Activated CD4-positive, alpha-beta T cell treated with anti-CD3 and anti-CD28 coated beads, Interleukin-2, amount 10 ng/mL, durations not matched to agents 7 days and 5 days (primary cell): ENCODE data around the gene RAD23A. TPM values are rescaled to one million over a fixed set of nuclear protein-coding genes. Genes with fewer than 3 reads are reported as not detected.
"Not testable (repeated sequence)": the region's sequence is repeated elsewhere in the genome, so short reads cannot be mapped to it uniquely, and the experiment has no call there.

Source experiments
- CTCF ChIA-PET: fragments of 350-600 bp; sonication (Branson Sonifier 250); formaldehyde crosslinking; loops from one replicate; lab custom pipeline; 2021; ENCODE audit warnings: antibody characterized with exemption; lab: Charles Lee
- POLR2A ChIA-PET: fragments of 350-600 bp; sonication (Branson Sonifier 250); formaldehyde crosslinking; loops from one replicate; lab custom pipeline; 2021; ENCODE audit warnings: antibody characterized with exemption; lab: Charles Lee
- DNase-seq: peaks from one replicate; pipeline ENCODE4 v3.0.0-alpha.2; 2020
- H3K27ac Mint-ChIP-seq: one replicate; pipeline ENCODE4 v1.8.0; 2021; ENCODE audit warnings: mild to moderate bottlenecking, moderate library complexity, mixed read lengths
- H3K27me3 Mint-ChIP-seq: one replicate; pipeline ENCODE4 v1.8.0; 2021; ENCODE audit warnings: mixed read lengths
- H3K36me3 Mint-ChIP-seq: one replicate; pipeline ENCODE4 v1.8.0; 2021; ENCODE audit warnings: low read depth, mixed read lengths
- H3K4me1 Mint-ChIP-seq: one replicate; pipeline ENCODE4 v1.8.0; 2021; ENCODE audit warnings: mixed read lengths
- H3K4me3 Mint-ChIP-seq: one replicate; pipeline ENCODE4 v1.8.0; 2021; ENCODE audit warnings: mild to moderate bottlenecking, moderate library complexity, mixed read lengths
- H3K9me3 Mint-ChIP-seq: one replicate; pipeline ENCODE4 v1.8.0; 2021; ENCODE audit warnings: mixed read lengths
- total RNA-seq, 2 experiments: library from RNA; stranded (reverse); gene quantifications; one replicate each; pipeline ENCODE4 v1.2.3, GENCODE V29; 2021

The RAD23A gene
- total RNA-seq: 100 to 1,000 TPM; 120 to 131 TPM

- ChIA-PET CTCF (interaction anchor here (7.2 kb wide), 1 partner anchor 20 kb away, joined by 31 read pairs; no protein-coding TSS in a partner anchor), POLR2A (no interaction called here)
- peak; percentile 98 for DNase-seq
- Mint-ChIP-seq H3K9me3 (no peaks in the 10 kb centered on the region), H3K27ac (peak within 1 kb of the TSS; percentile 96), H3K4me1 (peaks cover 60% of the 10 kb centered on the region), H3K4me3 (peak within 1 kb of the TSS; percentile 95), H3K27me3 (no peaks in the 10 kb centered on the region), H3K36me3 (peaks cover 62% of the 10 kb centered on the region)
Observed at GRCh38 chr19:12945479-12946091, at the start of gene RAD23A. Gene RAD23A (plus strand): TSS chr19:12945862. CDS start chr19:12945949, 87 bp downstream.

- DNase-seq: no peak
- H3K4me3 Mint-ChIP-seq: no peak overlapping the region
- no peaks in the 10 kb centered on the region for H3K9me3 Mint-ChIP-seq
- no peaks in the 10 kb centered on the region for H3K27me3 Mint-ChIP-seq
- peaks cover 14% of the 10 kb centered on the region for H3K4me1 Mint-ChIP-seq
- H3K36me3 Mint-ChIP-seq: peaks cover 12% of the 10 kb centered on the region
- ChIA-PET POLR2A (no interaction called here), CTCF (interaction anchor here (1.2 to 2.0 kb wide), 2 partner anchors 12 to 69 kb away, joined by 3 to 8 read pairs; no protein-coding TSS in a partner anchor)
- no peak overlapping the region for H3K27ac Mint-ChIP-seq
Observed at GRCh38 chr19:12896460-12896859, 49.2 kb upstream of the RAD23A start.

- H3K4me1 Mint-ChIP-seq: peaks cover 3% of the 10 kb centered on the region
- no peak overlapping the region for H3K27ac Mint-ChIP-seq
- H3K9me3 Mint-ChIP-seq: no peaks in the 10 kb centered on the region
- H3K27me3 Mint-ChIP-seq: no peaks in the 10 kb centered on the region
- ChIA-PET POLR2A (no interaction called here), CTCF (interaction anchor here (1.1 to 1.6 kb wide), 3 partner anchors 12 to 65 kb away, joined by 4 to 7 read pairs (median 4); no protein-coding TSS in a partner anchor)
- peaks cover 5% of the 10 kb centered on the region for H3K36me3 Mint-ChIP-seq
- H3K4me3 Mint-ChIP-seq: no peak overlapping the region
- no peak for DNase-seq
Observed at GRCh38 chr19:12899891-12900518, 45.7 kb upstream of the RAD23A start.

GRCh38 chr19:12907166-12907565, 38.5 kb upstream of the RAD23A start:
- no peak for DNase-seq
- Mint-ChIP-seq H3K27ac (no peak overlapping the region), H3K4me1 (no peaks in the 10 kb centered on the region), H3K9me3 (no peaks in the 10 kb centered on the region), H3K27me3 (no peaks in the 10 kb centered on the region), H3K36me3 (no peaks in the 10 kb centered on the region), H3K4me3 (no peak overlapping the region)
- ChIA-PET POLR2A (interaction anchor here (0.5 kb wide), 1 partner anchor 58 kb away, joined by 3 read pairs; no protein-coding TSS in a partner anchor), CTCF (interaction anchor here (0.8 to 2.0 kb wide), 4 partner anchors 10 to 154 kb away, joined by 3 to 8 read pairs (median 4); no protein-coding TSS in a partner anchor)

GRCh38 chr19:12912571-12912970, 33.1 kb upstream of the RAD23A start:
- POLR2A ChIA-PET: no interaction called here
- CTCF ChIA-PET: interaction anchor here (1.1 to 3.5 kb wide), 2 partner anchors 12 to 28 kb away, joined by 4 to 16 read pairs; no protein-coding TSS in a partner anchor
- Mint-ChIP-seq H3K4me1 (peaks cover 25% of the 10 kb centered on the region), H3K27me3 (no peaks in the 10 kb centered on the region), H3K27ac (no peak overlapping the region), H3K36me3 (no peaks in the 10 kb centered on the region), H3K9me3 (no peaks in the 10 kb centered on the region), H3K4me3 (no peak overlapping the region)
- no peak for DNase-seq

GRCh38 chr19:12913011-12913561, 32.6 kb upstream of the RAD23A start:
- no peaks in the 10 kb centered on the region for H3K36me3 Mint-ChIP-seq
- no peaks in the 10 kb centered on the region for H3K9me3 Mint-ChIP-seq
- H3K27me3 Mint-ChIP-seq: no peaks in the 10 kb centered on the region
- POLR2A ChIA-PET: no interaction called here
- H3K4me3 Mint-ChIP-seq: no peak overlapping the region
- CTCF ChIA-PET: interaction anchor here (0.7 to 3.5 kb wide), 6 partner anchors 8 to 161 kb away, joined by 4 to 16 read pairs (median 6); partner anchors contain the start of gene CALR
- DNase-seq: no peak
- peak overlapping the region; percentile 98 for H3K27ac Mint-ChIP-seq
- H3K4me1 Mint-ChIP-seq: peaks cover 25% of the 10 kb centered on the region

GRCh38 chr19:12913851-12914690, 31.6 kb upstream of the RAD23A start:
- peaks cover 3% of the 10 kb centered on the region for H3K36me3 Mint-ChIP-seq

GRCh38 chr19:12915860-12916259, 29.8 kb upstream of the RAD23A start:
- POLR2A ChIA-PET, H3K27me3 Mint-ChIP-seq, H3K36me3 Mint-ChIP-seq, H3K4me3 Mint-ChIP-seq, DNase-seq, H3K9me3 Mint-ChIP-seq: not testable (repeated sequence)
- Mint-ChIP-seq H3K4me1 (peaks cover 42% of the 10 kb centered on the region), H3K27ac (peak overlapping the region; percentile 74)
- CTCF ChIA-PET: interaction anchor here (0.7 kb wide), 1 partner anchor 35 kb away, joined by 3 read pairs; the partner anchor contains the start of gene DNASE2

More at GRCh38 chr19:12913851-12914690, 31.6 kb upstream of the RAD23A start:
- peak; percentile 78 for DNase-seq
- H3K4me3 Mint-ChIP-seq: peak overlapping the region; percentile 59
- H3K4me1 Mint-ChIP-seq: peaks cover 32% of the 10 kb centered on the region
- CTCF ChIA-PET: interaction anchor here (0.6 to 3.5 kb wide), 10 partner anchors 9 to 1369 kb away, joined by 3 to 16 read pairs (median 4); partner anchors contain the start of gene CALR
- POLR2A ChIA-PET: interaction anchor here (0.8 kb wide), 1 partner anchor 29 kb away, joined by 3 read pairs; no protein-coding TSS in a partner anchor
- H3K27ac Mint-ChIP-seq: peak overlapping the region; percentile 98
- peaks cover under 1% of the 10 kb centered on the region for H3K27me3 Mint-ChIP-seq
- peaks cover 3% of the 10 kb centered on the region for H3K9me3 Mint-ChIP-seq

- no peak for DNase-seq
- Mint-ChIP-seq H3K36me3 (peaks cover 19% of the 10 kb centered on the region), H3K27me3 (peaks cover 2% of the 10 kb centered on the region), H3K27ac (peak overlapping the region; percentile 95), H3K9me3 (peaks cover 4% of the 10 kb centered on the region), H3K4me1 (peaks cover 42% of the 10 kb centered on the region), H3K4me3 (peak overlapping the region; percentile 71)
- ChIA-PET POLR2A (no interaction called here), CTCF (interaction anchor here (1.0 kb wide), 1 partner anchor 19 kb away, joined by 3 read pairs; no protein-coding TSS in a partner anchor)
Observed at GRCh38 chr19:12918253-12918652, 27.4 kb upstream of the RAD23A start.

- ChIA-PET POLR2A (no interaction called here), CTCF (interaction anchor here (0.6 to 1.1 kb wide), 4 partner anchors 30 to 173 kb away, joined by 3 to 5 read pairs (median 3); partner anchors contain the start of gene GCDH)
- Mint-ChIP-seq H3K4me3 (no peak overlapping the region), H3K27ac (peak overlapping the region; percentile 62), H3K4me1 (peaks cover 20% of the 10 kb centered on the region), H3K36me3 (peaks cover 36% of the 10 kb centered on the region), H3K9me3 (peaks cover 4% of the 10 kb centered on the region), H3K27me3 (peaks cover 2% of the 10 kb centered on the region)
- no peak for DNase-seq
Observed at GRCh38 chr19:12921047-12921446, 24.6 kb upstream of the RAD23A start.

- H3K27me3 Mint-ChIP-seq: peaks cover 2% of the 10 kb centered on the region
- no peak for DNase-seq
- H3K36me3 Mint-ChIP-seq: peaks cover 48% of the 10 kb centered on the region
- H3K4me1 Mint-ChIP-seq: peaks cover 20% of the 10 kb centered on the region
- ChIA-PET POLR2A (no interaction called here), CTCF (interaction anchor here (1.9 kb wide), 1 partner anchor 10 kb away, joined by 7 read pairs; the partner anchor contains the start of gene FARSA)
- H3K4me3 Mint-ChIP-seq: no peak overlapping the region
- H3K27ac Mint-ChIP-seq: peak overlapping the region; percentile 17
- H3K9me3 Mint-ChIP-seq: peaks cover 4% of the 10 kb centered on the region
Observed at GRCh38 chr19:12922959-12923358, 22.7 kb upstream of the RAD23A start.
